Myocyte (in vitro differentiated cells): ENCODE data around the gene RPP25. TPM values are rescaled to one million over a fixed set of nuclear protein-coding genes. Genes with fewer than 3 reads are reported as not detected.
"Not testable (repeated sequence)": the region's sequence is repeated elsewhere in the genome, so short reads cannot be mapped to it uniquely, and the experiment has no call there.

ENCODE experiments used
- DNase-seq: peaks from one replicate; pipeline ENCODE4 v3.0.0-alpha.2; 2012; ENCODE audit warnings: low read depth
- total RNA-seq: library from RNA; depleted of rRNA; stranded (reverse); fragments of >200 nt; gene quantifications from 2 replicates; pipeline ENCODE4 v1.2.3, GENCODE V29; 2014

Gene RPP25
- total RNA-seq, 1 donor from 2014 or later: 3.2 TPM

DNA sequence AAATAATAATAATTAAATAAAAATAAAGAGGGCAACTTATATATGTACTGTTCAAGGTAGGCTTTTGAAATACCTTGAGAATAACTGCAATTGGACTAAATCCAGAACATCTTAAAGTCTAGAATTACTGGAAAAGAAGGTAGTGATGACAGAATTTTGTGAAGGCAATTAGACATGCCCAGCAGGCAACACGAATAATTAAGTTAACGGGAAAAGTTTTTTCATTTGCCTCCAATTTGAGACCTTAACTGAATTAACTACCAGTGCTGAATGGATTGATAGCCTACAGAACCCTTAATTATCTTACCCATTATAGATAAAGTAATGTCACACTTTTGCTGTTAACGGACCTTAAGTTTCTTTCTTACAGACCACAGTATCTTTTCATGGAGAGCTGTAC lies 32.0 kb downstream of the RPP25 start:
- no peak for DNase-seq

DNA sequence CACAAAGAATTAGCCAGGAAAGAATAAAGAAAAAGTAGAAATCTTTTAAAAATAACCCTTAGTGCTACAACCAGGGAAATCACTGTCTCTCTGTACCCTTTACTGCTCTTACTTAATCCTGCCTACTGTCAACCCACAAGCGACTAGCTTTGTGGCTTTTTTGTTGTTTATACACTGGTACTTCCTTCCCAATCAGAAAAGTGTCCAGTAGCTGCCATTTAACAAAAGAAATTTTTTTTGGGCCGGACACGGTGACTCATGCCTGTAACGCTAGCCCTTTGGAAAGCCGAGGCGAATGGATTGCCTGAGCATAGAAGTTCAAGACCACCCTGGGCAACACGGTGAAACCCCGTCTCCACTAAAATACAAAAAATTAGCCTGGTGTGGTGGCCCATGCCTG lies 36.1 kb downstream of the RPP25 start:
- DNase-seq: no peak

DNA sequence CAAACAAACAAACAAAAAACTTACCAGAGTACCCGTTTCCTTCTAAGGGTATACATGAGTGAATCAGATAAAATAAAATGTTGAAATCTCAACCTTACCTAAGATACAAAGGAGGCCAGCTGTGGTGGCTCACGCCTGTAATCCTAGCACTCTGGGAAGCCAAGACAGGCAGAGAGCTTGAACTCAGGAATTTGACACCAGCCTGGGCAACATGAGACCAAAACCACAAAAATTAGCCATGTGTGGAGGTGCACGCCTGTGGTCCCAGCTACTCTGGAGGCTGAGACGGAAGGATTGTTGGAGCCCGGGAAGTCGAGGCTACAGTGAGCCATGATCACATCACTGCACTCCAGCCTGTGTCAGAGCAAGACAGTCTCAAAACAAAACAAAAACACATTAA lies 38.9 kb downstream of the RPP25 start:
- peak; percentile 53 for DNase-seq

DNA sequence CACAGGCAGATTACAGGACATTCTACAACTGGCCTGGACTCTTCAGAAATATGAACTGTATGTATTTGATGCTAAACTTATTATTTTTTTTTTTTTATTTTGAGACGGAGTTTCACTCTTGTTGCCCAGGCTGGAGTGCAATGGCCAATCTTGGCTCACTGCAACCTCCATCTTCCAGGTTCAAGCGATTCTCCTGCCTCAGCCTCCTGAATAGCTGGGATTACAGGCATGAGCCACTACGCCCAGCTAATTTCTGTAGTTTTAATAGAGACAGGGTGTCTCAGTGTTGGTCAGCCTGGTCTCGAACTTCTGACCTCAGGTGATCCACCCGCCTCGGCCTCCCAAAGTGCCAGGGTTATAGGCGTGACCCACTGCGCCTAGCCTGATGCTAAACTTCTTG lies 42.8 kb downstream of the RPP25 start:
- not testable (repeated sequence) for DNase-seq

DNA sequence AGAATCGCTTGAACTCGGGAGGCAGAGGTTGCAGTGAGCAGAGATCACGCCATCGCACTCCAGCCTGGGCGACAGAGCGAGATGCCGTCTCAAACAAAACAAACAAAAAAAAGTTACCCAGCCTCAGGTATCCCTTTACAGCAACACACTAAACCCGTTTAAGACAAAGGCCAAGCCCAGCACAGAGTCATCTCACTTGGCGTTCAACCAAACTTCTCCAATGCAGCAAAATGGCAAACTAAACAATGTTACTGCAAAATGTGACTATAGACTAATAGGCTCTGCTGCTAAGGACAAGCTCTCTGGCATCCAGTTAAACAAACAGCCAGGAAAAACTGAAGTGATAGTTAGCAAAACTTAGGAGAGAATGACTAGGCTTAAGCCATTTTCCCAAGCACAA lies 43.5 kb downstream of the RPP25 start:
- no peak for DNase-seq

DNA sequence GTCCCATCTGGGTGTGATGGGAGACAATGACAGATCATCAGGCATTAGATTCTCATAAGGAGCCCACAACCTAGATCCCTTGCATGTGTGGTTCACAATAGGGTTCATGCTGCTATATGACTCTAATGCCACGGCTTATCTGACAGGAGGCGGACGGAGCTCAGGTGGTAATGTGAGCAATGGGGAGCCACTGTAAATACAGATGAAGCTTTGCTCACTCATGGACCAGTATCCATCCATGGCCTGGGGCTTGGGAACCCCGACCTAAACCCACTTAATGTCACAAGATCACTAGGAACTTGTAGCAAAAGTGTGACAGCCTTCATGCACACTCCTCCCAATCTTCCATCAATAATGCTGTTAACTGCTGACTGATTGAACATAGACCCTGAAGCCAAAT lies 47.9 kb downstream of the RPP25 start:
- DNase-seq: no peak

DNA sequence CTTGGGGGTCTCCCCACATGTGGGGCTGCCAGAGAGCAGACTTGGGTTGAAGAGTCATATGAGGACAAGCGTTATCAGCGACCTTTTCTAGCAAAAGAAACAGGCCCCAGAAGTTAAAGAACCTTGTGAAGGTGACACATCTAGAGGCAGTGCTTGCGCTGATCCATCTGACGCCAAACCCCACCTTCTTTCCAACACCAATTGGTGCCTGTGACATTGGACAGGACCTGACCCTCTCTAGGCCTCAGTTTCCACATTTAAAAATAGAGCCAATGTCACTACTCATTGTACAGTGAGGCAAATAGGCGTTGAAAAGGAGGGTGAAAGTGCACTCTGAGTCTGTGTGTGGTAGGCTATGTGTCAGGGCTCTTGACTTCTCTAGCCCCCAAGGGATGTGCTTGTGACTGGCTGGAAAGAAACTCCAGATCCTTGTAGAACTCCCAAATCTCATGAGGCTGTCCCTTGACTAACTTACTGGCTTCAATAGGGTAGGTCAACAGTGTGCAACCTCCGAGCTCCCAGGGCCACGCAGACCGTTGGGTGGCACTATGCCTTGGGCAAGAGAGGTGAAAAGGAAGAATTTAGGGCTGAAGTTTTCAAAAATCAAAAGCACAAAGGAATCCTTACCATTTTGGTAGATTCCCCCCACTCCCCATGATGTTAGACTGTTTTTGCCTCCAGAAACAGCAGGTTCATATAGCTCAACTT lies 49.3 kb downstream of the RPP25 start:
- DNase-seq: no peak

DNA sequence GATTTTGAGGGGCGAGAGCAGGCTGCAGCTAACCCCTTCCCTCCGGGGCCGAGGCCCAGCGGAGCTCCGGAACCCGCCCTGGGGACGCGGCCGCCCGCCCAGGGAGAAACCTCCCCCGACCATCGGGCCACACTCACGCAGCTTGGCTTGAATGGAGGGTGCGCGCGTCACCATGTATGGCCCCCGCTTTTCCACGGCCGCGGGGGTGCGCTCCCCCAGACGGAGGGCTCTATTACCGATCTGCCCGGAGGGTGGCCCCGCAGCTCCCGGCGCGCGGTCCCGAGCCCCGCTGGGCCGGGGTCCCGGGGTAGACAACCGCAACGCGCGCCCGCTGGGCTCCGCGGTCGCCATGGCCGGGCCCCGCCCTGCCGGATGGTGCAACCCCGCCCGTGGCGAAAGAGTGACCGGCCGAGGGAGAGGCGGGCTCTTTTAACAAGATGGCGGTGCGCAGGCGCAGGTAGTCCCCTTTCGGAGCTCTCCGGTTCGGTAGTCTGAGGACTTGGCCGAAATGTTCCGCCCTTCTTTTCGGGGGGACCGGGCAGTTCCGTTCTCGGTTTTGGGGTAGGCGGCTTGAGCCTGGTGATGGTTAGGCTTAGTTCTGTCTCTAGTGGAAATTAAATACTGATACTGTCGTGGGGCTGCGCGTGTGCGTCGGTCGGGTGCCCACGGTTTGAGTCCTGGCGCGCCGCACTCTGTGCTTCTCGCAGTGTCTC lies 50.0 kb downstream of the RPP25 start, which contains the start of gene FAM219B:
Gene FAM219B (minus strand): TSS at position 402 of the 713 bp plus-strand sequence. CDS start 51 bp downstream, at position 351.
- DNase-seq: peak; percentile 93

DNA sequence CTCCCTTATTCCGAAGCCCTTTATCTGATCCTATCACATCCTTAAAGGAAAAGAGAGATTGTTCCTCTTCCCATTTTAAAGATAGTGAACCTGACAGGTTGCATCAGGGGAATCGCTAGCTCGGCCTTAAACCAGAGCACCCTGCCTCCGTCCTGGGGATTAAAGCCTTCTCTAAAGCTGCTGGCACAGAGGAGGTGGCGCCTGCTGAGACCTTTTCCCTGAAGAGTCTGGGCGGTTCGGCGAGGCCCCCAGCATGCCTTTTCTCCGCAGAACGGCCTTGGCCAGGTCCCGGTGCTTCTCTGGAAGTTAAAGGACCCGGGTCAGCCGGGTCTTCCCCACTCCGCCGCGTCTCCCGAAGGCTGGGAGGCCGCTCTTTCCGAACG lies 50.5 kb downstream of the RPP25 start:
- peak; percentile 41 for DNase-seq

Other genes with a start within 250 kb of the RPP25 start
- not detected in 2 replicates for gene CYP1A1, start 231.2 kb downstream of the RPP25 start, total RNA-seq
- gene CYP1A2, start 207.9 kb downstream of the RPP25 start, total RNA-seq: not detected in 2 replicates
- gene CSK, start 174.7 kb downstream of the RPP25 start, total RNA-seq: 20.1 and 21.0 TPM in 2 replicates
- gene LMAN1L, start 143.9 kb downstream of the RPP25 start, total RNA-seq: not detected in 2 replicates
- gene CPLX3, start 130.1 kb downstream of the RPP25 start, total RNA-seq: not detected in 2 replicates
- gene ULK3, start 113.6 kb downstream of the RPP25 start, total RNA-seq: 75.0 and 80.5 TPM in 2 replicates
- gene SCAMP2, start 83.4 kb downstream of the RPP25 start, total RNA-seq: 59.2 and 77.2 TPM in 2 replicates
- 334 and 342 TPM in 2 replicates for gene MPI, start 66.7 kb downstream of the RPP25 start, total RNA-seq
- 111 and 113 TPM in 2 replicates for gene FAM219B, start 49.9 kb downstream of the RPP25 start, total RNA-seq
- gene COX5A, start 18.7 kb downstream of the RPP25 start, total RNA-seq: 140 and 153 TPM in 2 replicates
- 0.56 and 1.6 TPM in 2 replicates for gene SCAMP5, start 38.8 kb upstream of the RPP25 start, total RNA-seq
- 7.5 and 15.2 TPM in 2 replicates for gene PPCDC, start 66.8 kb upstream of the RPP25 start, total RNA-seq
- gene C15orf39, start 245.1 kb upstream of the RPP25 start, total RNA-seq: 3.4 and 3.5 TPM in 2 replicates